Measurements from ENCODE around the gene ITPKC.

GRCh38 chr19:40741527-40742390, 24.8 kb downstream of the ITPKC start:
- TF ChIP-seq FOXM1 (CRISPR knock-in tag; IDR thresholded peaks at IDR 0.05), result no peak
- no peak for TF ChIP-seq CREB1 (IDR thresholded peaks at IDR 0.05)
- no peak for TF ChIP-seq CREB1 (CRISPR knock-in tag; IDR thresholded peaks at IDR 0.05)
- TF ChIP-seq JUN (CRISPR knock-in tag; IDR thresholded peaks at IDR 0.05), result no peak
- TF ChIP-seq ZNF713 (CRISPR knock-in tag; IDR thresholded peaks at IDR 0.05), result no peak
- TF ChIP-seq SETDB1 (CRISPR knock-in tag; IDR thresholded peaks at IDR 0.05; ENCODE audit: borderline replicate concordance), result no peak

Measured in HepG2 (cell line).